IMR-90 (cell line): Measurements from ENCODE around the gene KIF22.

Source experiments
- CEBPB ChIP-seq: IDR thresholded peaks from 2 replicates; pipeline ENCODE4 v1.6.1; 2012; ENCODE audit warnings: low read depth, low read length, improper control_type of control experiment
- CTCF ChIP-seq: conservative IDR thresholded peaks from 2 replicates; pipeline ENCODE4 v1.5.1; 2012; ENCODE audit warnings: mild to moderate bottlenecking, low read depth, low read length, improper control_type of control experiment
- FOS ChIP-seq: fragments of 150-350 bp; IDR thresholded peaks from 2 replicates; pipeline ENCODE4 v1.6.1; 2016; ENCODE audit warnings: low read depth, low read length
- MAZ ChIP-seq: IDR thresholded peaks from 2 replicates; pipeline ENCODE4 v1.6.1; 2012; ENCODE audit warnings: low read depth, mild to moderate bottlenecking, low read length, improper control_type of control experiment, moderate library complexity, borderline replicate concordance
- MXI1 ChIP-seq: IDR thresholded peaks from 2 replicates; pipeline ENCODE4 v1.6.1; 2012; ENCODE audit warnings: low read depth, mild to moderate bottlenecking, low read length, moderate library complexity, borderline replicate concordance
- POLR2A ChIP-seq: IDR thresholded peaks from 2 replicates; pipeline ENCODE4 v1.6.1; 2012; ENCODE audit warnings: mild to moderate bottlenecking, low read depth, low read length
- RAD21 ChIP-seq: IDR thresholded peaks from 2 replicates; pipeline ENCODE4 v1.6.1; 2012; ENCODE audit warnings: low read length, improper control_type of control experiment
- RCOR1 ChIP-seq: IDR thresholded peaks from 2 replicates; pipeline ENCODE4 v1.6.1; 2012; ENCODE audit warnings: mild to moderate bottlenecking, low read length, improper control_type of control experiment; ENCODE audit not compliant: insufficient replicate concordance

GRCh38 chr16:29791845-29792807 lies 1.6 kb downstream of the KIF22 start:
- TF ChIP-seq POLR2A (no peak), CTCF (no peak), MAZ (no peak), RCOR1 (no peak), CEBPB (no peak), MXI1 (no peak), RAD21 (no peak), FOS (no peak)
